SIG-M5 (cell line): ENCODE data around the gene CLDN12.
"Not testable (repeated sequence)": the region's sequence is repeated elsewhere in the genome, so short reads cannot be mapped to it uniquely, and the experiment has no call there.

ENCODE experiments used
- DNase-seq: peaks from one replicate; lab custom pipeline; 2025; lab: John Stamatoyannopoulos, UW

Gene CLDN12

GRCh38 chr7:90433221-90433620, 30.0 kb downstream of the CLDN12 start:
- no peak for DNase-seq

- DNase-seq: no peak
Observed at GRCh38 chr7:90445633-90446032, 42.4 kb downstream of the CLDN12 start.

GRCh38 chr7:90446137-90446899, 43.1 kb downstream of the CLDN12 start:
- DNase-seq: no peak

- DNase-seq: no peak
Observed at GRCh38 chr7:90453259-90453891, 50.1 kb downstream of the CLDN12 start.

- no peak for DNase-seq
Observed at GRCh38 chr7:90453931-90454330, 50.7 kb downstream of the CLDN12 start.

- no peak for DNase-seq
Observed at GRCh38 chr7:90455163-90456030, 52.1 kb downstream of the CLDN12 start.

- DNase-seq: no peak
Observed at GRCh38 chr7:90458104-90458503, 54.8 kb downstream of the CLDN12 start.

- DNase-seq: no peak
Observed at GRCh38 chr7:90459888-90460287, 56.6 kb downstream of the CLDN12 start.

GRCh38 chr7:90461219-90461618, 58.0 kb downstream of the CLDN12 start:
- DNase-seq: no peak

GRCh38 chr7:90463151-90463628, 59.9 kb downstream of the CLDN12 start:
- DNase-seq: not testable (repeated sequence)
